PC-9 (cell line): ENCODE results near the gene HOXD11.

Experiments
- CTCF ChIP-seq: fragments of 200-600 bp; sonication (generic); conservative IDR thresholded peaks from 2 replicates; pipeline ENCODE4 v1.6.1; 2017; ENCODE audit warnings: mixed run types, antibody characterized with exemption, mild to moderate bottlenecking, moderate library complexity
- EZH2 ChIP-seq: fragments of 200-600 bp; sonication (generic); IDR thresholded peaks from 2 replicates; pipeline ENCODE4 v1.8.0; 2017; ENCODE audit warnings: antibody characterized with exemption, low read depth

- TF ChIP-seq CTCF (no peak), EZH2 (no peak)
Measured at GRCh38 chr2:176093898-176094249, 13.2 kb upstream of the HOXD11 start.
